Astrocyte (in vitro differentiated cells and primary cell): ENCODE results near the gene METRNL.

Source experiments
- CTCF ChIP-seq: IDR thresholded peaks from 2 replicates; pipeline ENCODE4 v1.5.1; 2011; ENCODE audit warnings: low read depth, mild to moderate bottlenecking, inconsistent platforms, low read length, moderate library complexity; ENCODE audit not compliant: insufficient read depth
- EZH2 ChIP-seq: IDR thresholded peaks from 2 replicates; pipeline ENCODE4 v1.6.1; 2012; ENCODE audit warnings: mild to moderate bottlenecking, low read length, inconsistent platforms; ENCODE audit not compliant: insufficient read depth

GRCh38 chr17:83068641-83069570, 10.5 kb upstream of the METRNL start:
- TF ChIP-seq CTCF: no peak
- TF ChIP-seq EZH2: no peak
